ENCODE measurements around the gene TRIP10. TPM values are rescaled to one million over a fixed set of nuclear protein-coding genes. Genes with fewer than 3 reads are reported as not detected.

Gene TRIP10
- total and polyA plus RNA-seq, 2 of the 8 experiments (the other 6 are each of a cell fraction or from before 2014, with no cell fraction given) = 27.8 to 69.5 TPM

DNA sequence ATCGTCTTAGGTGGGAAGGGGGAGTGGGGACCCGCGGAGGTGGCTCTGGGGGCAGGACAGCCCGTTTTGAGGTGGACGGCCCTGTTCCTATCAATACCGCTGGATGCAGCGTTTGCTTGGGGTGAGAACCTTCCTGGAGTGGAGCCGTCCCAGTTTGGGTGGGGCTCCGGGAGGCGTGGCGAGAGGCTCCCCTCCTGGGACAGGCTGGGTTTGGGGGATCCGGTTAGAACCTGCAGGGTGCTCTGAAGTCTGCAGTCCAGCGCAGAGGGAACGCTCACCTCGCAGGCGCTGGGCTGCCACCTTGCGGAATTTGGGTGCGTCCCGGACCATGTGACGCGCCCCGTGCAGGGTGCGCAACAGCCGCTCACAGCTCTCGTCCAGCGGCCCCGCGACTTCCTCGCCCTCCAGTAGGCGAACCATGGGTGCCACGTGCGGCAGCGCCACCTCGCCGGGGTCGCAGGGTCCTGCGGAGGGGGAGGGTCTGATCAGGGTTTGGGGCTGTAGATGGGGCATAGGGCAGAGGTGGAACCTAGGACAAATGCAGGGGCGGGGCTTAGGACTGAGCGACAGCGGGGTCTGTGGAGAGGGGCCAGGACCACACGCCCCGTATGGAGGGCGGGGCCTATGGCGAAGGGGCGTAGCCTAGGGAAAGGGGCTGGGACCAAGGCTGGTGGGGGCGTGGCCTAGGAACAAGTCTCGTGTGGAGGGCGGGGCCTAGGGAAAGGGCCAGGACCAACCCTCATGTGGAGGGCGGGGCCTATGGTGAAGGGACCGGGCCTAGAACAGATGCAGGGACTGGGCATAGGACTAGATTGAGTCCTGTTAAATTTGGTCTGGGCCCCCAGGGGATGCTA lies 13.9 kb downstream of the TRIP10 start (continued):
- TF ChIP-seq CHD7 (IDR thresholded peaks at IDR 0.05; ENCODE audit: insufficient replicate concordance, low read length) (no peak), FOSL1 (IDR thresholded peaks at IDR 0.05; ENCODE audit: insufficient read depth, low read depth, low read length) (no peak), EGR1 (IDR thresholded peaks at IDR 0.05; ENCODE audit: borderline replicate concordance, low read depth, low read length) (no peak), E2F6 (IDR thresholded peaks at IDR 0.05) (peak; percentile 78), POU5F1 (IDR thresholded peaks at IDR 0.05; ENCODE audit: low read depth, low read length) (no peak), EP300 (IDR thresholded peaks at IDR 0.05; ENCODE audit: borderline replicate concordance in 1 of 2, low read depth in 2 of 2, low read length in 2 of 2) (0 out of 3 replicates have a peak, but pooled peaks of 1 of the 2 experiments have one; percentile 3), YY1 (IDR thresholded peaks at IDR 0.05; ENCODE audit: low read depth, low read length) (no peak), CEBPB (IDR thresholded peaks at IDR 0.05; ENCODE audit: low read depth, low read length) (no peak), KDM4A (IDR thresholded peaks at IDR 0.05; ENCODE audit: low read depth, low read length, severe bottlenecking) (no peak)
